GM18858 (cell line): ENCODE measurements around the gene QKI.
A peak's percentile ranks its signal among the peaks of the same experiment; 100 is the strongest.
"Not testable (repeated sequence)": the region's sequence is repeated elsewhere in the genome, so short reads cannot be mapped to it uniquely, and the experiment has no call there.

Source experiments
- ATAC-seq: cut with Tn5 transposase; IDR thresholded peaks from one replicate; pipeline ENCODE4 v1.9.1; 2021; ENCODE audit not compliant: unreplicated experiment

The QKI gene

DNA sequence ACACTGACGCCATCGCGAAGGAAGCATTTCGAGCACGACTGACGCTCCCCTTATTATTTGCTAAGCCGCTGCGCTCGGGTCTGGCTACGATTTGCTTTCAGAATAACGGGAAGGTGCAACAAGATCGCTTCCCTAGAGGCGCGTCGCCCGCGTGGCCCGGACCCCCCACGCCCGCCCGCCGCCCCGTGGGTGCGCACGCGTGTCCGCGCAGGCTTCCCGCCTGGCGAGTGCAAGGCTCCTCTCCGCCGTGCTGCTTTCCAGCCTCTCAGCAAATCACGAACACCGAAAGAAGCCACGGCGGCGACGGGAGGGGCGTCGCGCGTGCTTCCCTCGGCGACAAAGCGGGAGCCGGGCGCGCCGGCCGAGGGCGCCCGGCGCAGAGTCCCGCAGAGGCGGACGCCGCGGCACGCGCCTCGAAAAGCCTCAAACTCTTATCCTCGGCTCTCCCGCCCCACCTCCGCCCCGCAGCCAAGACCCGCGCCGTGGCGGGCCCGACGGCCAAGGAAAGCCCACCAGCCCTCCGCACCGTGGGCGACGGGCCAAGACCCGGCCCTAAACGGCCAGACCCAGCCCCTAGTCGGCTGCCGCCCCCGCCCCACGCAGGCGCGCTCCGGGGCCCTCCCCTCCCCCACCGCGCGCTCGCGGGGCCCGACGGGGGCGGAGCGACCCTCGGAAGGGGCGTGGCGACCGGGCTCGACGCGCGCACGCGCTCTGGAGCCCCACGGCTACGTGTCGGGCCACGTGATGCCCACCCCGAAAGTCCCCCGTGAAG lies 987 bp upstream of the QKI start:
- peak; percentile 30 for ATAC-seq

- ATAC-seq: no peak
Measured at GRCh38 chr6:163414946-163415619, 565 bp downstream of the QKI start.

DNA sequence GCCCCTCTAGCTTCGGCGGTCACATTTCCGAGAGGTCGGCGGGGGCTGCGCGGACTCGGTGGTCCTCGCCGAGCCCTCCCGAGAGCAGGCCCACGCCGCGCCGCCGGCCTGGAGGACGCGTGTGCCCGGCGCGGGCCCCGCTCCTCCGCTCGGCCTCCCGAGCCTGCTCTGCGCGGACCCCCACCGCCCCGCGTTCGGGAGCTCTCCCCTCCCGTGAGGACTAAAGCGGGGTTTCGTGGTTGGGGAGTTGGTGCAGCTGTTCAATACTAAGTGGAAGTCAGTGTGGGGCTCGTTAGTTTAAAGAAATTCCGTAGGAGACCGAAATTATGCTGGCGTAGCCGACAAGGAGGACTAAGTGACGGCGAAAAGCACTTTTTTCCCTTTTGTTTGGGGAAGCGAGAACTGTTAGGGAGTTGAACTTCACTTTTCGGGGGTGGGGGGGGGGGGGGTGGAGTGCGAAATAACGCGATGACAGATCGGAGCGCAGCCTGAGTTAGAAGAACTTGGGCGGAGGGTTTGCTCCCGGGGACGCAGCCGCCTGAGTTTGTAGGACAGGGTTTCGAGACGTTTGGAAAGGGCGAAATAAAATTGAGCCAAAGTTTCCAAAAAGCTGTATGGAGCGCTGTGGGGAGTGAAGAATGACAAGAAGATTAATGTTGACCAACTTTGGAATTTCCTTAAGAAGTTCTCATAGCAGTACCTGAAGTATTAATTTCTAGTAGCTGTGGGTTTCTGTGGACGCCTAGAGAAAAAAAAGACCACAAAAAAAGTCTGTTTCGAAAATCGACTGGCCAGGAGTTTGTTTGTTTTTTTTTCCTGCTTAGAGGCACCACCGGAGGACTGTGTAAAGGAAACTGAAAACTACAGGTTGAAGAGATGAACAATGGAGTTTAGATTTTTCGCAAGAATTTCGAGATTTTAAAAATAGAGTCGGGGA lies 1.4 kb downstream of the QKI start:
- no peak for ATAC-seq

DNA sequence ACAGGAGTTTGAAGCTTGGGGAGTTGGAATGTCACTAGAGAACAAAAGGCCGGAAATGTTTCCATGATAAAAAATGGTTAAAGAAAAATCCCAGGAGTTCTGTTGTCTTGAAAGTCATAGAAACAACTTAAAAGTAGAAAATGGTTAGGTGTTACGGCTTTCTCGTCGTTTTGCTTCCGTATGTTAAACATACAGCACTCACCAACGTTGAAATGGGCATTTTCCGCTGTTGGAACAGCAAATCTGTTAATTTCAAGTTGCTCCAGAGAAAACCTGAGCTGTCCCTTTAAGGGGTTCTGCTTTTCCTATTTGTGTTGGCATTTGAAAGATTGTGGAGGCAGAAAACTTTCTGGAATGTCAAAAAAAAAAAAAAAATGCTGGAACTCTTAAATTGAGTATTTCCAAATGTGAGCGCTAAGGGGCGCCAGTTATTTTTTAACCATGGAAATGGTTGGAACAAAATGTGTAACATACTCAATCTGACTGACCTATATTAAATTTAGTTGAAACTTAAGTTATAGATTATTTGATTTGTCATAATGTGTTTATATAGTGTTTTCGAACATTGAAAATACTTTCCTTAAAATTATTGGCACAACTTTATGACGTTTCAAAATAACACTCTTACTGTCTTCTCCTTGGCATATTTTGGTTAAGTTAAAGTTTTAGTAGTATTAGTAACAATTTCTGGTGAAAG lies 2.2 kb downstream of the QKI start:
- ATAC-seq: no peak

GRCh38 chr6:163417595-163417994 lies 3.1 kb downstream of the QKI start:
- no peak for ATAC-seq

GRCh38 chr6:163418311-163419029 lies 4.0 kb downstream of the QKI start:
- no peak for ATAC-seq

GRCh38 chr6:163419413-163420288 lies 5.1 kb downstream of the QKI start:
- ATAC-seq: no peak

DNA sequence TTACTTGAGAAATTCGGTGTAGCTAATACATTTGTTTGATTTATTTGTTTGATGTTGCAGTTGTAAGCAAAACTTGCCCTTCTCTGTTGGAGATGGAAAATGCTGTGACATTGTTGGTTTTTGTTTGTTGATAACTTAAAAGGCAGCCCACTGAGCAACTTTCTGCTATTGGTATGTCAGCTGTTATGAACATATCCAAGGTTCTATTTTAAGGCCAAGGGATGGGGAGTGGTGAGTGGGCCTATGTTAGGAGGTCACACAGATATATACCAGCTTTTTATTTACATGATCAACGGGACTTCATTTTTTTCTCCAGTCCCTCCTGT lies 5.7 kb downstream of the QKI start:
- no peak for ATAC-seq

DNA sequence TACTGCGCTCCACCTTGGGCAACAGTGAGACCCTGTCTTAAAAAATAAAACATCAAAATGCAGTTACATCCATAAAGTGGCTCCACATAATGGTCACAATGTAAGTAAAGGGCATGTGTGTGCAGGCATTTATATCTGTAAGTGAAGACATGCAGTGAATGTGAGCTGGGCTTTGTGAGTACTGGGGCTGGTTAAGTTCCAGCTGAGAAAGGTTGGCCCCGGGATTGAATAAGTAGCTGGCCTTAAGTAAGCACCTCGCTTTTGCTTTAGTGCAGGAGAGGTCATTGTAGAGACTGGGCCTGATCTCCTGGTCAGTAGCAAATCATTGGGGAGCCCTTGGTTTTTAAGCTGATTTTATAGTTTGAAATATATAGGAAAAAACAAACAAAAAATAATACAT lies 8.0 kb downstream of the QKI start:
- no peak for ATAC-seq

- ATAC-seq: no peak
Measured at GRCh38 chr6:163423696-163424095, 9.2 kb downstream of the QKI start.

- ATAC-seq: peak; percentile 48
Measured at GRCh38 chr6:163427498-163428254, 13.2 kb downstream of the QKI start.

DNA sequence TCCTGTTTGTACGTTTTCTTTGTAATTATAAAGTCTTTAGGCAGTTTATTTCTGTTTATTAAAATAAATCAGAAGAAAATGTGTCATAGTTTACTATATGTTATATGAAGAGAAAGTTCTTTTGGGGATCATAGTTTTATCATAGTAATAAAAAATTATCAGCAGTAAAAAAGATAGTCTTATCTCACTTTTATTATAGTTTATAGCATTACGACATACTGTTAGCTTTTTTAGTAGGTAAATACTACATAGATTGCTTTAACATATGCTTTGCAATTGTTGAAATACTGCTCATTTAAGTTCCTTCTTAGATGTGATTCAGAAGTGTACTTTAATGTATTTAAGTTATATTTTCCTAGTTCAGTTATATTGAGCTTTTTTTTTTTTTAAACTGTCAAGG lies 13.9 kb downstream of the QKI start:
- ATAC-seq: no peak

- ATAC-seq: no peak
Measured at GRCh38 chr6:163429858-163430448, 15.4 kb downstream of the QKI start.

DNA sequence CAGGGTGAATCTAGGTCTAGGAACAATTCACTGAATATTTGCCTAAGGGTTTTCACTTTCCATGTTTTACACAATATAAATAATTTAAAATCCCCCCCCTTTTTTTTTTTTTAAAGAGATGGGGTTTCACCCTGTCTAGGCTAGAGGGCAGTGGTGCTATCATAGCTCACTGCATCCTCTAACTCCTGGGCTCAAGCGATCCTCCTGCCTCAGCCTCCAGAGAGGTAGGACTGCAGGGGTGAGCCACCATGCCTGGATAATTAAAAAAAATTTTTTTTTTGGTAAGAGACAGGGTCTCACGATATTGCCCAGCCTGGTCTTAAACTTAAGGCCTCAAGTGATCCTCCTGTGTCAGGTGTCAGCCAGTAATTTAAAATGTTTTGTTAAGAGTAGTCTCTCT lies 17.8 kb downstream of the QKI start:
- ATAC-seq: no peak

GRCh38 chr6:163433486-163433885 lies 19.0 kb downstream of the QKI start:
- ATAC-seq: not testable (repeated sequence)

GRCh38 chr6:163435023-163435422 lies 20.5 kb downstream of the QKI start:
- ATAC-seq: no peak

GRCh38 chr6:163436843-163437242 lies 22.3 kb downstream of the QKI start:
- ATAC-seq: no peak

GRCh38 chr6:163437466-163437865 lies 22.9 kb downstream of the QKI start:
- ATAC-seq: no peak
